AG09309 (cell line): ENCODE measurements around the gene CCM2.

Experiments used
- DNase-seq: peaks from one replicate; pipeline ENCODE4 v3.0.0-alpha.2; 2010; ENCODE audit warnings: low read depth
- H3K4me3 ChIP-seq: 2 replicates; pipeline ENCODE4 v1.5.1; 2011; ENCODE audit warnings: mild to moderate bottlenecking, low read depth, low read length, moderate library complexity; ENCODE audit not compliant: control insufficient read depth
- CTCF ChIP-seq: IDR thresholded peaks from 2 replicates; pipeline ENCODE4 v1.5.1; 2011; ENCODE audit warnings: mild to moderate bottlenecking, low read depth, low read length, inconsistent platforms; ENCODE audit not compliant: insufficient read depth, control insufficient read depth; ENCODE audit errors: missing control alignments

Gene CCM2

DNA sequence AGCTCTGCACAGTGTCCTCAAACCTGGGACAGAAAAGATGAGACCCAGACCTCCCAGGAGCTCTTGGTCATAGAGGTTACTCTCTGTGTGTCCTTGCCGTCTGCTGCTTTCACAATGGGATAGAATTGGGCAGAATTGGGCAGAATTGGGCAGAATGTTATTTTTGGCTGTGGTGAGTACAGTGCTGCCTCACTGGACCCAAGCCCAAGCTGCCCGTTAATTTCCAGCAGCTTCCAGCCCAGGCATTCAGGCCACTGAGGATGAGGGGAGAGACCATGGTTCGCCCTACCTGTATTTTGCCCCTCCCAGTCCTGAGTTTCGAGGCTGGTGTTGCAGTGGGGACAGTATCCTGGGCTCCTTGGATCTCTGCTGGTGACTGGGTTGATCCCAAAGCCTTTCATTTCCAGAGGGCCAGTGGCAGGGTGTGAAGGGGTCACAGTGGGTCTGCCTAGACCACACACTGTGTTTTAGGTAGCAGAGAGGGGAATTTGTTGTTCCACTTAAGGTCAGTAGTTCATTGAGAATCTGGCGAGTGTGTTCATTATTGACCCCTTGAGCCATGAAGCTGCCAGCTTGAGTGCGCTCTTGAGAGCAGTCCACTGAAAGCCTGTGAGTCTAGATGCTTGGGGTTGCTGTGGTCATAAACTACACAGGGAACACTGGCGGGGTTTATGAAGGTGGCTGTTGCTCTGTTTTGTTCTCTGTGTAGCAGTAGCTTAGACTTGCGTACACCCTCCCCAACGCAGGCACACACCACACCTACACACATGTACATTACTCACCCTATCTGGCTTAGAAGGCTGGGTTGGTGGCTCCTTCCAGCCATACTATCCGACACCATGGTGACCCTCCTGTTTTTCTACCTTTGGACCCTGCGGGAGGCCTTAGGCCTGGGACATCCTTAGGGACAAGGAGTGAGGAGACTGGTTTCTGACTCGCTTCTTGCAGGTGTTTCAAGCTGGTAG is 65.3 kb downstream of the CCM2 start:
- no peak for DNase-seq
- no peak for TF ChIP-seq CTCF
- H3K4me3 ChIP-seq = no peak overlapping the region

DNA sequence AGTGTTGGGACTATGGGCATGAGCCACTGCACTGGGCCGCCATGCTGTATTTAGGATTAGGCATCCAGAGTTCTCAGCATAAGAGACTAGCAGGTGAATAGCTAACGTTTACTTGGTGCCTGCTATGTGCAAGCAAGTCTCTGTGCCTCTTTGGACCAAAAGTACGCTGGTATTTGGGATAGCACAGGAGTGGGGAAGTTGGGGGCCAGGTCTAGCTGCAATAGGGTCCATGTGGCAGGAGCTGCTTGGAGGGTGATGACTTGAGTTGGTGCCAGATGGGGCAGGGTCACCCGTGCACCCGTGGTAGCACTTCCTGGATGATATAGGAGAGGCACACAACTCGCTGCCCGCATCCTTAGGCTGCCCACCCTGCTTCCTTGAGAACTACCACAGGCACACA is 66.4 kb downstream of the CCM2 start:
- DNase-seq = no peak
- TF ChIP-seq CTCF = no peak

GRCh38 chr7:45067582-45067981 is 67.6 kb downstream of the CCM2 start:
- TF ChIP-seq CTCF = no peak
- no peak overlapping the region for H3K4me3 ChIP-seq
- no peak for DNase-seq

More for the DNA sequence above, 66.4 kb downstream of the CCM2 start:
- H3K4me3 ChIP-seq = no peak overlapping the region

DNA sequence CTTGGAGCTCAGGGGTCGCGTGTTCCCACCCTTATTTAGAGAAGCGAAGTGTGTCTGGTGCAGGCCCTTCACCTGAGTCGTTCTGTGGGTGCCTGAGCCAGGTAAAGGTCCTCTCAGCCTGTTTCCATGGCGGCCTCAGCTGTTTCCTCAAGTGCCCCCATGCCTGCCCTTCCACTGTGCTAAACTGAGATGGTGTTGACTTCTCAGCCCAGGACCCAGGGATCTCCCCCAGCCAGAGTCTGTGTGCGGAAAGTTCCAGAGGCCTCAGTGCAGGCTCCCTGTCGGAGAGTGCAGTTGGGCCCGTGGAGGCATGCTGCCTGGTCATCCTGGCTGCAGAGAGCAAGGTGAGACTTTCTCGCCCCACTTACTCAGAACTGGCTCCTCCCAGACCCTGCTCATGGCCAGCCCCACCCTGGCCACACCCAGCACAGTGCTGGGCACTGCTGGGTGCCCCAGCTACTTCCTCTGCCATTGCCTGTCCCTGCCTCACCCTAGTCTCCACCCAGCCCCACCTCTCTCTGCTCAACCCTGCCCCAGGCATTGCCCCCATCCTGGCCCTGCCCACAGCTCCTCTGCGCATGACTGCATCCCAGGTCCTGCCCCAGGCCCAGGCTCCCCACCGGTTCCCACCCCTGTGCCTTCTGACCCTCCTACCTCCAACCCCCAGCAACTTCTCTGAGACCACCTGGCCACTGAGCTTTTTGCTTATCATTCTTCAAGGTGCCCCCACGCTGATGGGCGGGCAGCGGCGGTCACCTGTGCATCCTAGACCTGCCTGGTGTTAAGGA is 68.4 kb downstream of the CCM2 start:
- no peak for TF ChIP-seq CTCF

GRCh38 chr7:45069444-45070253 is 69.6 kb downstream of the CCM2 start:
- no peak for TF ChIP-seq CTCF
- no peak overlapping the region for H3K4me3 ChIP-seq
- DNase-seq = no peak

More for the DNA sequence above, 68.4 kb downstream of the CCM2 start:
- H3K4me3 ChIP-seq = no peak overlapping the region
- DNase-seq = no peak

DNA sequence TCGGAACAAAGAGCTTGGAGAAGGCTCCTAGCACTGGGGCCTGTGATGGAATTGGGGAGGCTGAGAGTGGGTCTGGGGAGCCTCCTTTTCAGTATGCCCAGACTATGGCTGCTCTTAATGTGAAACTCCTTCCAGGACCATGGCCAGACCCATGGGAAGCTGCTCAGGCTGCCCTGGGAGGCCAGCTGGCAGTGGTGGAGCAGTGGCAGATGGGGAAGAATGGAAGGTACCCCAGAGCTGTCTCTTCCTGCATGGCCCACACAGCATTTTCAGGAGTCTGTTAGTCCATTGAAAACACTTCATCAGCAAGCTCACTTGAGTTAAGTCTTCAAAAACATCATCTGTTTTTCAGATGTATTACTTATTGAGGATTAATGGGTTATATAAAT is 70.2 kb downstream of the CCM2 start:
- no peak for TF ChIP-seq CTCF
- no peak overlapping the region for H3K4me3 ChIP-seq
- no peak for DNase-seq
